Measurements from ENCODE around the gene LIFR. TPM values are rescaled to one million over a fixed set of nuclear protein-coding genes. Genes with fewer than 3 reads are reported as not detected.

The LIFR gene
- total RNA-seq, 1 donor from 2014 or later: 13.8 TPM

- no peak overlapping the region for H3K4me3 ChIP-seq (ENCODE audit: low read depth, low read length)
- no peak for DNase-seq (ENCODE audit: low read depth)
- H3K36me3 ChIP-seq (ENCODE audit: control insufficient read depth, insufficient read depth, low read length): no peaks in the 10 kb centered on the region
- H3K27me3 ChIP-seq (ENCODE audit: control insufficient read depth, insufficient read depth, low read length): no peaks in the 10 kb centered on the region
- TF ChIP-seq, protein P1, sequence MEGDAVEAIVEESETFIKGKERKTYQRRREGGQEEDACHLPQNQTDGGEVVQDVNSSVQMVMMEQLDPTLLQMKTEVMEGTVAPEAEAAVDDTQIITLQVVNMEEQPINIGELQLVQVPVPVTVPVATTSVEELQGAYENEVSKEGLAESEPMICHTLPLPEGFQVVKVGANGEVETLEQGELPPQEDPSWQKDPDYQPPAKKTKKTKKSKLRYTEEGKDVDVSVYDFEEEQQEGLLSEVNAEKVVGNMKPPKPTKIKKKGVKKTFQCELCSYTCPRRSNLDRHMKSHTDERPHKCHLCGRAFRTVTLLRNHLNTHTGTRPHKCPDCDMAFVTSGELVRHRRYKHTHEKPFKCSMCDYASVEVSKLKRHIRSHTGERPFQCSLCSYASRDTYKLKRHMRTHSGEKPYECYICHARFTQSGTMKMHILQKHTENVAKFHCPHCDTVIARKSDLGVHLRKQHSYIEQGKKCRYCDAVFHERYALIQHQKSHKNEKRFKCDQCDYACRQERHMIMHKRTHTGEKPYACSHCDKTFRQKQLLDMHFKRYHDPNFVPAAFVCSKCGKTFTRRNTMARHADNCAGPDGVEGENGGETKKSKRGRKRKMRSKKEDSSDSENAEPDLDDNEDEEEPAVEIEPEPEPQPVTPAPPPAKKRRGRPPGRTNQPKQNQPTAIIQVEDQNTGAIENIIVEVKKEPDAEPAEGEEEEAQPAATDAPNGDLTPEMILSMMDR (IDR thresholded peaks at IDR 0.05; ENCODE audit: insufficient read depth, low read length, poor library complexity, severe bottlenecking): no peak
Observed at GRCh38 chr5:38500573-38501260, 55.7 kb downstream of the LIFR start.

DNA sequence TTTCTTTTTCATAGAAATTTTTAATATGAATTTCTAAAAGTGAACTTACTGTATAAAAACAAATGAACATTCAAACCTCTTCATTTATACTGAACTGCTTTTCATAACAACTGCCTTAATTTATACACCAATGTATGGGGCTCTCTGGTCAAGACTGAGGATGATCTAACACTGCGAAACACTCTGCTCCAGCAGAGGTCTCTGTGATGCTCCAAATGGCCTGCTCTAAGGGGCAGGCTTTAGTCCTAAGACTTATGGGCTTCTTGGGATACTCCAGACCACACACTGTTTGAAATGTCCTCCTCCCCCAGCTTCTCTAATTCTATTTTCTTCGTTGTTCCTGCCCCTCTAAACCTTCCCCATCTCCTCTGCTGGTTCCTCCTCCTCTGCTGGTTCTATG is 58.5 kb downstream of the LIFR start:
- H3K36me3 ChIP-seq (ENCODE audit: control insufficient read depth, insufficient read depth, low read length): no peaks in the 10 kb centered on the region
- no peak overlapping the region for H3K4me3 ChIP-seq (ENCODE audit: low read depth, low read length)
- no peak for DNase-seq (ENCODE audit: low read depth)
- TF ChIP-seq, protein P1 (IDR thresholded peaks at IDR 0.05; ENCODE audit: insufficient read depth, low read length, poor library complexity, severe bottlenecking): peak; percentile 4
- no peaks in the 10 kb centered on the region for H3K27me3 ChIP-seq (ENCODE audit: control insufficient read depth, insufficient read depth, low read length)

DNA sequence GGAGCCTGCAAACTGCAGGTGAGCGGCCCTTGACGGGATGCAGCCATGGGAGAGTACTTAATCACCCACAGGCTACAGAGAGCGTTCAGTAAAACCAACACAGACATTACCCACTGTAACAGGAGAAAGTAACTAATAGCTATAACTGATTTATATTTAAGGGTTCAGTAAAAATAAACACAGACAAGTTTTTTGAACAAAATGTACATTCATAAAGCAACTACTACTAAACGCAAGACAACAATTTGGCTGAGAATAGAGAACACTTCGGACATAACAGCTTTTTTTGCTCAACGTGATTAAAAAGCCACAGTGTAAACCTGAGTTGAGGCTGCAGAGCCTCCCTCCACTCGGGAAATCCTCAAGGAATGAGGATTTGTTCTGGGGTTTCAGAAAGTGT is 61.7 kb downstream of the LIFR start:
- no peak for DNase-seq (ENCODE audit: low read depth)
- no peaks in the 10 kb centered on the region for H3K36me3 ChIP-seq (ENCODE audit: control insufficient read depth, insufficient read depth, low read length)
- H3K27me3 ChIP-seq (ENCODE audit: control insufficient read depth, insufficient read depth, low read length): no peaks in the 10 kb centered on the region
- TF ChIP-seq, protein P1 (IDR thresholded peaks at IDR 0.05; ENCODE audit: insufficient read depth, low read length, poor library complexity, severe bottlenecking): no peak
- H3K4me3 ChIP-seq (ENCODE audit: low read depth, low read length): no peak overlapping the region

- H3K36me3 ChIP-seq (ENCODE audit: control insufficient read depth, insufficient read depth, low read length): no peaks in the 10 kb centered on the region
- H3K4me3 ChIP-seq (ENCODE audit: low read depth, low read length): no peak overlapping the region
- TF ChIP-seq, protein P1 (IDR thresholded peaks at IDR 0.05; ENCODE audit: insufficient read depth, low read length, poor library complexity, severe bottlenecking): no peak
- H3K27me3 ChIP-seq (ENCODE audit: control insufficient read depth, insufficient read depth, low read length): no peaks in the 10 kb centered on the region
- DNase-seq (ENCODE audit: low read depth): no peak
Observed at GRCh38 chr5:38494175-38494574, 62.3 kb downstream of the LIFR start.

DNA sequence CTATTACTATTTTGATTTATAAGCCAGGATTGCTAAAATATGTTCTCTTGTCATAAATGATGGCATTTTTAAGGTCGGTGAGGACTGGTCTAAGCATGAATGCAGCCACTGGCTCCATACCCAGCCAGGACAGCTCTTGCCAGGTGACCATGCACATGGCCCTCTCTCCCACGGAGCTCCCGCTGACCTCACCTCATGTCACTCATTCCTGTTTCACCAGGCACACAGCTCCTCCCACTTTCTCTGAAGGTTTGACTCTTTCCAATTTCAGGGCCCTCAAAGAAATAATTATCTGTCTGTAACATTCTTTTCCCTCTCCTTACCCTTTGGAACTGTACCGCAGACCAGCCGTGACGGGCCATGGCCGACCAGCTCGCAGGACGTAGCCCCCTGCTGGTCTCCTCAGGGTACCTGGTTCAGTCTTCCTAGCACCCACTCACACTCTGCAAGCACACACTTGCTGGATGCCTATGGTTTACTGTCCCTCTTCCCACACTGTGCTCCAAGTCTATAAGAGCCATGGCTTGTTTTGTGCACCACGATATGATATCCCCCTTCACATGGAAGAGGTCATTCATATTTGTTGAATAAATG is 72.5 kb downstream of the LIFR start:
- Histone ChIP-seq H3K36me3 (ENCODE audit: control insufficient read depth, insufficient read depth, low read length) (no peaks in the 10 kb centered on the region), H3K4me3 (ENCODE audit: low read depth, low read length) (no peak overlapping the region), H3K27me3 (ENCODE audit: control insufficient read depth, insufficient read depth, low read length) (no peaks in the 10 kb centered on the region)
- TF ChIP-seq, protein P1 (IDR thresholded peaks at IDR 0.05; ENCODE audit: insufficient read depth, low read length, poor library complexity, severe bottlenecking): peak; percentile 2
- DNase-seq (ENCODE audit: low read depth): no peak

Data from kidney epithelial cell (primary cell).